GM12878 (cell line): ENCODE data around the gene DIO3. TPM values are rescaled to one million over a fixed set of nuclear protein-coding genes. Genes with fewer than 3 reads are reported as not detected.

Experiments
- microRNA counts: library from miRNA; unstranded; fragments of <30 nt; microRNA quantifications from one replicate; lab custom pipeline; 2016
- polyA plus RNA-seq, 11 experiments: library from polyadenylated mRNA; depleted of rRNA in 4 of 11; unstranded in 6 of 11; stranded (reverse) in 5 of 11; fragments of >200 nt; fragmentation: Nextera tagmentation in 4 of 11; fragmentation: Illumina TruSeq in 1 of 11; extraction: Ambion mirVana in 4 of 11; extraction: Trizol in 1 of 11; gene quantifications; 1 replicate in 1 of 11; 2 replicates in 10 of 11; pipeline versions ENCODE4 v1.2.1 to v1.2.3, GENCODE V29; 2011 to 2016; ENCODE audit warnings: inconsistent platforms in 2 of 11, missing spikeins in 2 of 11, low read depth in 1 of 11
- total RNA-seq, 4 experiments: library from RNA; depleted of rRNA in 3 of 4; stranded (reverse); fragments of >200 nt in 3 of 4; fragmentation: Illumina TruSeq in 1 of 4; extraction: Trizol in 1 of 4; gene quantifications; 2 replicates each; pipeline versions ENCODE4 v1.2.1 to v1.2.3, GENCODE V29; 2013 to 2021

The DIO3 gene
- total and polyA plus RNA-seq, 10 of the 15 experiments (the other 5 are each of a cell fraction or from before 2014, with no cell fraction given), result not detected

MicroRNAs encoded within 50 kb of the gene (microRNA counts, 767-probe panel; counts per million panel counts)
- 55.3 counts per million for microRNA hsa-miR-1247-5p (lab: Ali Mortazavi, UCI)

Other genes starting within 250 kb of the DIO3 start
- gene PPP2R5C, start 200.2 kb downstream of the DIO3 start, total RNA-seq (2014; rRNA removed), result 106 and 118 TPM in 2 replicates
- 133 and 135 TPM in 2 replicates for gene PPP2R5C, start 200.2 kb downstream of the DIO3 start, total RNA-seq (2014; rRNA removed; fragmentation: Illumina TruSeq; extraction: Trizol)
- gene PPP2R5C, start 200.2 kb downstream of the DIO3 start, total RNA-seq (2021), result 141 and 144 TPM in 2 replicates
- gene PPP2R5C, start 200.2 kb downstream of the DIO3 start, polyA plus RNA-seq (2011; rRNA removed), result 132 and 194 TPM in 2 replicates
- 145 and 187 TPM in 2 replicates for gene PPP2R5C, start 200.2 kb downstream of the DIO3 start, polyA plus RNA-seq (2014; fragmentation: Illumina TruSeq; extraction: Trizol)
- 100 to 1,000 TPM; 190 to 199 TPM for gene PPP2R5C, start 200.2 kb downstream of the DIO3 start, polyA plus RNA-seq (2014; fragmentation: Nextera tagmentation; extraction: Ambion mirVana)
- 93.1 and 111 TPM in 2 replicates for gene PPP2R5C, start 200.2 kb downstream of the DIO3 start, polyA plus RNA-seq (2014; rRNA removed)
- gene PPP2R5C, start 200.2 kb downstream of the DIO3 start, polyA plus RNA-seq (2016; fragmentation: Nextera tagmentation; extraction: Ambion mirVana), result 100 to 1,000 TPM; 167 to 168 TPM